Endothelial cell of umbilical vein (primary cell): ENCODE results near the gene PNPLA1. TPM values are rescaled to one million over a fixed set of nuclear protein-coding genes. Genes with fewer than 3 reads are reported as not detected.

Source experiments
- BruUV-seq: library from RNA; stranded (reverse); fragments of 400-500 nt; replicated peaks from 2 replicates; lab custom pipeline; 2021; lab: Mats Ljungman, UMichigan
- CTCF ChIA-PET: fragments of 300-600, 350-600 bp; sonication (Branson Sonifier 250); formaldehyde crosslinking; loops from one replicate; lab custom pipeline; 2021; ENCODE audit warnings: antibody characterized with exemption, inconsistent platforms; lab: Charles Lee
- POLR2A ChIA-PET: fragments of 300-600, 350-600 bp; sonication (Branson Sonifier 250); formaldehyde crosslinking; loops from one replicate; lab custom pipeline; 2021; ENCODE audit warnings: antibody characterized with exemption, inconsistent platforms; lab: Charles Lee
- DNase-seq: peaks from one replicate; pipeline ENCODE4 v3.0.0-alpha.2; 2011; ENCODE audit warnings: low read depth, low spot score
- FAIRE-seq: peaks from 2 replicates; lab custom pipeline; 2011; peaks lifted over from hg19 to GRCh38; lab: Jason Lieb, UNC
- H2AFZ ChIP-seq: 2 replicates; pipeline ENCODE4 v1.6.0; 2012; ENCODE audit warnings: low read depth, low read length, control low read depth, inconsistent platforms
- H3K27ac ChIP-seq: 2 replicates; pipeline ENCODE4 v1.5.1; 2011; ENCODE audit warnings: low read depth, mild to moderate bottlenecking, control low read depth, low read length, moderate library complexity; ENCODE audit not compliant: insufficient read depth
- H3K27me3 ChIP-seq, 2 experiments: 2 replicates each; pipeline versions ENCODE4 v1.6.0 to v1.6.1; 2011; ENCODE audit warnings: low read length in 2 of 2, mixed read lengths in 1 of 2; ENCODE audit not compliant: control insufficient read depth in 2 of 2, insufficient read depth in 2 of 2
- H3K36me3 ChIP-seq, 2 experiments: 2 replicates in 1 of 2; 3 replicates in 1 of 2; pipeline ENCODE4 v1.5.1; 2011; ENCODE audit warnings: low read length in 2 of 2, mild to moderate bottlenecking in 1 of 2, moderate library complexity in 1 of 2; ENCODE audit not compliant: control insufficient read depth in 2 of 2, insufficient read depth in 2 of 2; ENCODE audit errors: extremely low read depth in 1 of 2
- H3K4me1 ChIP-seq: 3 replicates; pipeline ENCODE4 v1.5.1; 2011; ENCODE audit warnings: mild to moderate bottlenecking, low read length; ENCODE audit not compliant: control insufficient read depth, insufficient read depth; ENCODE audit errors: extremely low read depth
- H3K4me2 ChIP-seq: 2 replicates; pipeline ENCODE4 v1.6.1; 2011; ENCODE audit warnings: low read length, control low read depth, mixed read lengths; ENCODE audit not compliant: insufficient read depth
- H3K4me3 ChIP-seq, 3 experiments: fragments of 200-600 bp in 1 of 3; sonication (generic), shearing (Covaris generic) in 1 of 3; replicated peaks in 1 of 3; 2 replicates each; pipeline ENCODE4 v1.5.1; 2011 to 2016; ENCODE audit warnings: control low read depth in 3 of 3, low read length in 3 of 3, mild to moderate bottlenecking in 2 of 3, inconsistent platforms in 1 of 3, low read depth in 1 of 3, moderate library complexity in 1 of 3; ENCODE audit not compliant: insufficient read depth in 1 of 3
- H3K79me2 ChIP-seq: 2 replicates; pipeline ENCODE4 v1.6.0; 2012; ENCODE audit warnings: low read length, inconsistent platforms; ENCODE audit not compliant: control insufficient read depth, insufficient read depth
- H3K9ac ChIP-seq: replicated peaks from 2 replicates; pipeline ENCODE3; 2011; ENCODE audit warnings: low read length, control low read depth; ENCODE audit not compliant: insufficient read depth; ENCODE audit errors: extremely low read depth
- H3K9me1 ChIP-seq: replicated peaks from 3 replicates; pipeline ENCODE4 v1.6.0; 2011; ENCODE audit warnings: mild to moderate bottlenecking, low read length; ENCODE audit not compliant: control insufficient read depth, insufficient read depth; ENCODE audit errors: extremely low read depth
- H3K9me3 ChIP-seq: replicated peaks from 2 replicates; pipeline ENCODE4 v1.5.1; 2012; ENCODE audit warnings: low read length, inconsistent platforms; ENCODE audit not compliant: control insufficient read depth, insufficient read depth
- H4K20me1 ChIP-seq: replicated peaks from 2 replicates; pipeline ENCODE3; 2011; ENCODE audit warnings: mild to moderate bottlenecking, low read length; ENCODE audit not compliant: control insufficient read depth, insufficient read depth; ENCODE audit errors: extremely low read depth
- EZH2 ChIP-seq: IDR thresholded peaks from 2 replicates; pipeline ENCODE4 v1.6.1; 2012; ENCODE audit warnings: borderline replicate concordance, low read depth, mild to moderate bottlenecking, moderate library complexity, low read length, inconsistent platforms; ENCODE audit not compliant: severe bottlenecking
- FOS ChIP-seq: IDR thresholded peaks from 2 replicates; pipeline ENCODE4 v1.6.1; 2011; ENCODE audit warnings: mild to moderate bottlenecking, low read length, moderate library complexity, borderline replicate concordance; ENCODE audit not compliant: insufficient read depth
- GATA2 ChIP-seq: IDR thresholded peaks from 2 replicates; pipeline ENCODE4 v1.7.0; 2011; ENCODE audit warnings: low read depth, mild to moderate bottlenecking, moderate library complexity, mixed read lengths, low read length; ENCODE audit not compliant: insufficient read length, insufficient read depth
- JUN ChIP-seq: IDR thresholded peaks from 2 replicates; pipeline ENCODE4 v1.6.1; 2011; ENCODE audit warnings: borderline replicate concordance, low read depth; ENCODE audit not compliant: insufficient read length, insufficient read depth
- MYC ChIP-seq: IDR thresholded peaks from one replicate; pipeline ENCODE4 v1.6.1; 2011; ENCODE audit warnings: mild to moderate bottlenecking, low read depth, low read length
- POLR2A ChIP-seq: IDR thresholded peaks from 2 replicates; pipeline ENCODE4 v1.6.1; 2012; ENCODE audit warnings: low read depth, mild to moderate bottlenecking, control low read depth, low read length
- POLR2AphosphoS5 ChIP-seq: IDR thresholded peaks from 2 replicates; pipeline ENCODE4 v1.6.1; 2012; ENCODE audit warnings: low read depth, mild to moderate bottlenecking, control low read depth, low read length, moderate library complexity; ENCODE audit not compliant: insufficient read depth
- dilution Hi-C: fragments of 300-500 bp; cut with MboI; formaldehyde crosslinking; loops from one replicate; pipeline ENCODE4 v1.15.0; 2019; ENCODE audit warnings: low sequenced_read_pairs; ENCODE audit not compliant: extremely low pct_ligation_motif_present
- intact Hi-C: fragments of 100-400 bp; cut with micrococcal nuclease; formaldehyde crosslinking; loops from one replicate; pipeline ENCODE4 v1.10.0; 2022
- polyA plus RNA-seq, 4 experiments: library from polyadenylated mRNA; depleted of rRNA in 3 of 4; stranded (reverse) in 3 of 4; unstranded in 1 of 4; fragments of >200 nt; gene quantifications; 2 replicates each; pipeline versions ENCODE4 v1.2.1 to v1.2.3, GENCODE V29; 2011 to 2012; ENCODE audit warnings: missing spikeins in 1 of 4
- total RNA-seq: library from RNA; stranded (reverse); gene quantifications from 2 replicates; pipeline ENCODE4 v1.2.3, GENCODE V29; 2021
- TF ChIP-seq, protein P1 (sequence below): IDR thresholded peaks from 2 replicates; pipeline ENCODE4 v1.6.1; 2011; ENCODE audit not compliant: insufficient read depth, insufficient read length
- TF ChIP-seq, protein P2 (sequence below), 2 donors: IDR thresholded peaks; 1 replicate in 1 of 2; 2 replicates in 1 of 2; pipeline ENCODE4 v1.5.1; 2011; ENCODE audit warnings: low read length in 2 of 2, mild to moderate bottlenecking in 2 of 2, moderate library complexity in 2 of 2, control low read depth in 1 of 2, inconsistent platforms in 1 of 2, low read depth in 1 of 2; ENCODE audit not compliant: insufficient read depth in 1 of 2; ENCODE audit errors: extremely low read depth in 1 of 2

PNPLA1 gene
- total and polyA plus RNA-seq, 2 donors (not counting 3 experiments of a cell fraction or from before 2014, with no cell fraction given) = not detected

DNA sequence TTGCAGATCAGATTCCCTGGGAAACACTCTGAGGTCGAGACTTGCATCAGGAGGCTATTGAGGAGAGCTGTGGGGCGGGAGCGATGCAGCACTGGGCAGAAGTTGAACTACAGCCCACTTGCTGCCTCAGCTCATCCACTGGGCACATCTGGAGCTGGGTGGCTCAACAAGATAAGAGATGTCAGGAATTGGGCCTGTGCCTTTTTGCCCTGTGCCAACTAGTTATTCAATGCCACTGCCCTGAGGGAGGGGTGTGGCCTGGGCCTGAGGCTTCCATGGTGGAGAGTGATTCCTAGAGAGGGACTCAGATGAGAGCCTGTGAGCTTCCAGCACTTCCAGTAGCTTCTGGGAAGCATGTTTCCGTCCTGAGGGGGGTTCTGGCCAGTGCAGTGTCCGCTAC, 40.6 kb upstream of the PNPLA1 start:
- Histone ChIP-seq H3K79me2 (no peaks in the 10 kb centered on the region), H4K20me1 (peaks cover 3% of the 10 kb centered on the region), H3K27me3 (no peaks in the 10 kb centered on the region), H2AFZ (no peak overlapping the region), H3K4me1 (peaks cover 11% of the 10 kb centered on the region), H3K9me3 (no peaks in the 10 kb centered on the region), H3K4me2 (no peak overlapping the region), H3K27ac (no peak overlapping the region), H3K9me1 (no peaks in the 10 kb centered on the region), H3K4me3 (no peak overlapping the region), H3K9ac (no peak overlapping the region), H3K36me3 (peaks cover 37 to 49% of the 10 kb centered on the region in 2 experiments)
- intact Hi-C loops = no loop called here
- DNase-seq (no peak), FAIRE-seq (no peak)
- TF ChIP-seq POLR2AphosphoS5 (no peak), JUN (no peak), FOS (no peak), EZH2 (no peak), POLR2A (no peak), MYC (no peak)
- TF ChIP-seq, protein P1, sequence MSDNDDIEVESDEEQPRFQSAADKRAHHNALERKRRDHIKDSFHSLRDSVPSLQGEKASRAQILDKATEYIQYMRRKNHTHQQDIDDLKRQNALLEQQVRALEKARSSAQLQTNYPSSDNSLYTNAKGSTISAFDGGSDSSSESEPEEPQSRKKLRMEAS = no peak
- CTCF ChIA-PET = interaction anchor here (0.7 to 1.7 kb wide), 3 partner anchors 14 to 106 kb away, joined by 3 to 6 read pairs (median 3); no protein-coding TSS in a partner anchor
- BruUV-seq = no TSS peak
- POLR2A ChIA-PET = no interaction called here
- dilution Hi-C loops = no loop called here

DNA sequence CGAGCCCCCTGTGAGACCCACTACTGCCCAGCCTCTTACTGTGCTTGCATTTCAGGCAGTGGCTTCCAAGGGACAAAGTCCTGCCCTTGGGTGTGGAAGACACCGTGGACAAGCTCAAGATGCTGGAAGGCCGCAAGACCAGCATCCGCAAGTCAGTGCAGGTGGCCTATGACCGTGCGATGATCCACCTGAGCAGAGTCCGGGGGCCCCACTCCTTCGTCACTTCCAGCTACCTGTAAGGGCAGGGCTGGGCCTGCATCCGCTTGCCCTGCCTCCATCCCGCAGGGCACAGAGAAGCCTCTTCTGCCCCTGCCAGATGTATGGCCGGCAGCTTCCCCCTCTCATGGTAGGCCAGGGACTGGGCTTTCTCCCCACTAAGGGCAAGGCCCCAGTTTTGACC, 39.5 kb upstream of the PNPLA1 start:
- H3K27ac ChIP-seq = no peak overlapping the region
- H2AFZ ChIP-seq = no peak overlapping the region
- FAIRE-seq = no peak
- TF ChIP-seq POLR2AphosphoS5 = no peak
- no peak for TF ChIP-seq GATA2
- TF ChIP-seq, protein P1 = no peak
- TF ChIP-seq, protein P2, sequence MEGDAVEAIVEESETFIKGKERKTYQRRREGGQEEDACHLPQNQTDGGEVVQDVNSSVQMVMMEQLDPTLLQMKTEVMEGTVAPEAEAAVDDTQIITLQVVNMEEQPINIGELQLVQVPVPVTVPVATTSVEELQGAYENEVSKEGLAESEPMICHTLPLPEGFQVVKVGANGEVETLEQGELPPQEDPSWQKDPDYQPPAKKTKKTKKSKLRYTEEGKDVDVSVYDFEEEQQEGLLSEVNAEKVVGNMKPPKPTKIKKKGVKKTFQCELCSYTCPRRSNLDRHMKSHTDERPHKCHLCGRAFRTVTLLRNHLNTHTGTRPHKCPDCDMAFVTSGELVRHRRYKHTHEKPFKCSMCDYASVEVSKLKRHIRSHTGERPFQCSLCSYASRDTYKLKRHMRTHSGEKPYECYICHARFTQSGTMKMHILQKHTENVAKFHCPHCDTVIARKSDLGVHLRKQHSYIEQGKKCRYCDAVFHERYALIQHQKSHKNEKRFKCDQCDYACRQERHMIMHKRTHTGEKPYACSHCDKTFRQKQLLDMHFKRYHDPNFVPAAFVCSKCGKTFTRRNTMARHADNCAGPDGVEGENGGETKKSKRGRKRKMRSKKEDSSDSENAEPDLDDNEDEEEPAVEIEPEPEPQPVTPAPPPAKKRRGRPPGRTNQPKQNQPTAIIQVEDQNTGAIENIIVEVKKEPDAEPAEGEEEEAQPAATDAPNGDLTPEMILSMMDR (IDR thresholded peaks at IDR 0.05; ENCODE audit: extremely low read depth in 1 of 2, insufficient read depth in 1 of 2, low read depth in 1 of 2, low read length in 2 of 2) = no peak
- TF ChIP-seq EZH2 = no peak
- TF ChIP-seq FOS = no peak
- CTCF ChIA-PET = interaction anchor here (1.0 to 1.7 kb wide), 2 partner anchors 72 to 120 kb away, joined by 3 to 6 read pairs; no protein-coding TSS in a partner anchor
- no peak for DNase-seq
- H3K79me2 ChIP-seq = no peaks in the 10 kb centered on the region
- H3K9me3 ChIP-seq = no peaks in the 10 kb centered on the region
- no peak overlapping the region for H3K9ac ChIP-seq
- intact Hi-C loops (no loop called here), dilution Hi-C loops (no loop called here)
- H3K9me1 ChIP-seq = no peaks in the 10 kb centered on the region
- no TSS peak for BruUV-seq
- no peaks in the 10 kb centered on the region for H3K27me3 ChIP-seq
- peaks cover 3% of the 10 kb centered on the region for H4K20me1 ChIP-seq
- no peak overlapping the region for H3K4me2 ChIP-seq
- POLR2A ChIA-PET = interaction anchor here (1.5 kb wide), 1 partner anchor 19 kb away, joined by 4 read pairs; no protein-coding TSS in a partner anchor
- no peaks in the 10 kb centered on the region for H3K4me1 ChIP-seq
- H3K36me3 ChIP-seq = peaks cover 29 to 43% of the 10 kb centered on the region in 2 experiments
- no peak overlapping the region for H3K4me3 ChIP-seq
